GM19099 (cell line): ENCODE data around the gene HTATIP2.

ENCODE experiments used
- POLR2A ChIP-seq: IDR thresholded peaks from 3 replicates; pipeline ENCODE4 v1.6.1; 2011; ENCODE audit warnings: low read depth; ENCODE audit not compliant: insufficient read length; ENCODE audit errors: extremely low read depth

HTATIP2 gene

GRCh38 chr11:20363500-20364340 lies at the start of gene HTATIP2:
Gene HTATIP2, plus strand, starts transcription at chr11:20363714. Its CDS starts 524 bp downstream, at chr11:20364238.
- TF ChIP-seq POLR2A, result peak; percentile 71

- no peak for TF ChIP-seq POLR2A
Measured at GRCh38 chr11:20315800-20316199, 47.7 kb upstream of the HTATIP2 start.

- no peak for TF ChIP-seq POLR2A
Measured at GRCh38 chr11:20321177-20321576, 42.3 kb upstream of the HTATIP2 start.

GRCh38 chr11:20327377-20327935 lies 36.1 kb upstream of the HTATIP2 start:
- TF ChIP-seq POLR2A, result no peak

- TF ChIP-seq POLR2A, result no peak
Measured at GRCh38 chr11:20336056-20336455, 27.5 kb upstream of the HTATIP2 start.

GRCh38 chr11:20337526-20338154 lies 25.9 kb upstream of the HTATIP2 start:
- TF ChIP-seq POLR2A, result no peak

- no peak for TF ChIP-seq POLR2A
Measured at GRCh38 chr11:20342347-20343141, 21.0 kb upstream of the HTATIP2 start.

GRCh38 chr11:20351136-20351535 lies 12.4 kb upstream of the HTATIP2 start:
- TF ChIP-seq POLR2A, result no peak

GRCh38 chr11:20351751-20352262 lies 11.7 kb upstream of the HTATIP2 start:
- no peak for TF ChIP-seq POLR2A

GRCh38 chr11:20353829-20354434 lies 9.6 kb upstream of the HTATIP2 start:
- no peak for TF ChIP-seq POLR2A

GRCh38 chr11:20355221-20356219 lies 8.0 kb upstream of the HTATIP2 start:
- TF ChIP-seq POLR2A, result no peak

GRCh38 chr11:20357150-20357549 lies 6.4 kb upstream of the HTATIP2 start:
- TF ChIP-seq POLR2A, result no peak

GRCh38 chr11:20360650-20361049 lies 2.9 kb upstream of the HTATIP2 start:
- TF ChIP-seq POLR2A, result no peak
